NCI-H2107 treated with DMSO at 0.1 percent for 48 hours (cell line): Measurements from ENCODE around the gene ZBTB33.

ENCODE experiments used
- DNase-seq: peaks from one replicate; lab custom pipeline; 2025; ENCODE audit not compliant: unreplicated experiment; lab: John Stamatoyannopoulos, UW

Gene ZBTB33

GRCh38 chrX:120304256-120304655 is 53.6 kb downstream of the ZBTB33 start:
- no peak for DNase-seq

- DNase-seq = no peak
Measured at GRCh38 chrX:120305531-120306141, 55.0 kb downstream of the ZBTB33 start.

DNA sequence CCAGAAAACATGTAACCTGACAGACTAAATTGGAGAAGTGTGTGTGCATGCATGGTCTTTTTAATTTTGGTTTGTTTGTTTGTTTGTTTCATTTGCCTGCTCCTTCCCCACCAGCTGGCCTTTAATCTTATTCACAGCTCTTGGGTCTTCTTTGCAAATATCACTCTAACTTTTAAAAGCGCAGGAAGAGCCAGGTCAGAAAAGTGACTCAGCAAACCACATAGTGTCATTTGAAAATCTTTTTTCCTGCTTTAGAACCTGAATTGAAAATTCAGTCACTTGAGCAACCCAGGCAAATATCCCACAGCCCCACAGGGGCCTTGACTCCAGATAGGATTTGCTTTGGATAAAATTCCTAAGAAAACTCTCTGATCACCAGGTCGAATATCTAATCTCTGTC is 56.0 kb downstream of the ZBTB33 start:
- DNase-seq = no peak
